Smooth muscle cell of the brain vasculature (primary cell): ENCODE results near the gene TRPM8.
A peak's percentile ranks its signal among the peaks of the same experiment; 100 is the strongest.

Source experiments
- DNase-seq: peaks from one replicate; pipeline ENCODE4 v3.0.0-alpha.2; 2012; ENCODE audit warnings: low read depth, low spot score

Gene TRPM8

DNA sequence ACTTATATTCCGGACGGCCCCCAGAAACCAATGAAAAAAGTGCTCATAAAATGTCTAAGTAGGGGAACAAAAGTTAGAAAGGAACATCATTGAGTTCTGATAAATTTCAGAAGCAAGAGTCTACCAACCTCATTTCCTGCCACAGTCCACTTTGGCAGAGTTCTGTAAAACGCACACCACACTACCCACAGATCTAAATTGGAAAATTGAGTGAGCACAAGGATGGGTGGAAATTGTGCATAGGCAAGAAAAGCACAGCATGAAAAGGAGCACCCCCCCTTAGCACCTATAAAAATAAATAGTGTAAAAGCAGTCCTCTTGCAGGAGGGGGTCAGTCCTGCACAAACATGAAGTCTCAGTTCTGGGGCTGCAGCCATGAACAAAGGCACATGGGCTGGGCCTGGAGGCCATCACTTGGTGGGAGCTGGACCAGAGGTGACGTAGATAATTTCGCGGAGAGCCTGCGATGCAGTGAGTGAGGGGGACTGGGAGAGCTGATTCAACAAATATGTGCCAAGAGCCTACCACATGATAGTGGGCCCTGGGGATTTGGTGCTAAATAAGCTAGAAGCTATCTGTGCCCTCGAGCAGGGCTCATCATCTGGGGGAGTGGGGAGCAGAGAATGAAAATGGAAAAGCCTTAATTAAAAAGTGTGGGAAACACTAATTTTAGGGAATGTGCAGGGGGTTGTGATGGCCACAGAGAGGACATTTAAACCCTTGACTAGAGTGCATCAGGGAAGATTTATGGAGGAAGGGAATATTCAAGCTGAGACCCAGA lies 84.4 kb downstream of the TRPM8 start:
- DNase-seq: no peak

DNA sequence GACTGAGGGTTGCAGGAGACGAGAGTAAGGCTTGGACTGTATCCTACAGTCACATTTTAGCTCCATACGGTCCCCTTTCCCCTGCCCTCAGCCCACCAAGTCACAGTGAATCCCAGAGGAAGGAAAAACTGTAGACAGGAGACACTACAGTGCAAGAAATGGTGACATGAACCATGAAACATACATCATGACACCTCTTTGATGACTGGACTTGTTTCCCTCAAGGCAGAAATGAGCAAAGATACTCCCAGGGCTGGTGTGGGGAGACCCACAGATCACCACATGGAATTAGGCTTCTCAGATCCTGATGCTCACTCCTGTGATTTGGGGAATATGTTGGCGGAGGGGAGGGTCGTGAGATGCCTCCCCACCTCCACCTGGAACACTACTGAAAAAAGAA lies 85.1 kb downstream of the TRPM8 start:
- DNase-seq: no peak

DNA sequence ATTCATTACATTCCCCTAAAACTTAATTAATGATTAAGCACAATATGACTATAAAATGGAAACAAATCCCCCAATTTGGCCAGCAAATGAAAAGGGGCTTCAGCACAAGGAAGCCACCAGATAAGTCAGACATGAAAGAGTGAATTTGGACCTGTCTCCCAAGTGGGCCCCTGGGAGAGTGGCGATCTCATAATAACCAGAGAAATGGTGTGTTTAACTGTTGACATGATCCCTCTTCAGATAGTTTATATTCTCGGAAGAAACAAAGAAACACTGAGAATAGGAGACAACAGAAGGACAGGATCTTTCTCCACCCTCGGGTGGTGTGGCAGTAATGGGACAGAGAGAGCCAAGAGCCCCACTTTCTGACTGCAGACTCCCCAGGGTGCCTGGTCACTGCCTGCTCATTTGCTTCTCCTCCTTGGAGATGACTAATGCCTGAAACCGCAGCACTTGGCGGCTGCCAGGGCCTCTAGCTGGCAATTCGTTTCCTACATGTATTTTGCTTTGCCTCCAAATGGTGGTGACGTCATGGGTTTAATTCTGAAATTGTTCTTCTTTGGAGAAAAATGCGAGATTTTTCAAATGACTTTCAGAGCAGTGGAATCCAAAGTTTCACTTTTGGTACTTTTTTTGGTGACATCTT lies 86.9 kb downstream of the TRPM8 start:
- peak; percentile 75 for DNase-seq

DNA sequence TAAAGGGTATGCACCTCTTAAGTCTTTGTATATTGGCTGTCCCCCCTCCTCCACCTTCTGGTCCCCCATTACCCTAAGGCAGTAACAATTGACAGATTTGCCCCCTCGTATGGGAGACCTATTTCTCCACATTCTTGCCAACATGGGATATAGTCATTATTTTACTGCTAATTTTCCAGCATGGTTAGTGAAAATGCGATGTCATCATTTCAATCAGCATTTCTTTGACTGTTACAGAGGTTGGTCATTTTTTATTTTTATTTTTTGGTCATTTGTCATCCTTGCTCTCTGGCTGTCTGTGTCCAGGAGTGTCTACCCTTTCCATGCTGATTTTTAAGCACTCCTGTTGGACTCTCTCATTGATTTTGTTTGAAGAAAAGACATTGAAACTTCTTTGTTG lies 88.0 kb downstream of the TRPM8 start:
- DNase-seq: no peak

GRCh38 chr2:234006501-234006900 lies 89.3 kb downstream of the TRPM8 start:
- DNase-seq: no peak

GRCh38 chr2:234014427-234014826 lies 97.3 kb downstream of the TRPM8 start:
- DNase-seq: no peak

GRCh38 chr2:234015861-234016260 lies 98.7 kb downstream of the TRPM8 start:
- no peak for DNase-seq

DNA sequence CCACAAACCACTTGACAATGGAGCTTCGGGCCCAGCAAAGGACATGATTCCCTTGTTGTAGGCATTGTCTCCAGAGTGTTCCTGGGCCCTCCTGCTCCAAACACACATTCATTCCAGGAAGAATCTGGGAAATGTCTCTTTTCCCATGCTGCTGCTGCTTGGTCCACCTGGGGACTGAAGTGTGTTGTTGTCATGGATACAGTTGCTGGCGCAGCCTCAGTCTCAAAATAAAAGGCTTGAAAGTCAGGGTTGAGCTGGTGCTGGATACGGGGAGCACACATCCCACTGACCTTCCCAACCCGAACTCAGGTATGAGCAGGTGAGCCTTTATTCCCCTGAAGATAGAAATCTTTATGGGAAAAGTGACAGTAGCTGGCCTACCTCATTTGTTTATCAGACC lies 102.7 kb downstream of the TRPM8 start:
- DNase-seq: no peak

- DNase-seq: no peak
Measured at GRCh38 chr2:234020332-234020731, 103.2 kb downstream of the TRPM8 start.

GRCh38 chr2:234022424-234022823 lies 105.3 kb downstream of the TRPM8 start:
- DNase-seq: no peak

DNA sequence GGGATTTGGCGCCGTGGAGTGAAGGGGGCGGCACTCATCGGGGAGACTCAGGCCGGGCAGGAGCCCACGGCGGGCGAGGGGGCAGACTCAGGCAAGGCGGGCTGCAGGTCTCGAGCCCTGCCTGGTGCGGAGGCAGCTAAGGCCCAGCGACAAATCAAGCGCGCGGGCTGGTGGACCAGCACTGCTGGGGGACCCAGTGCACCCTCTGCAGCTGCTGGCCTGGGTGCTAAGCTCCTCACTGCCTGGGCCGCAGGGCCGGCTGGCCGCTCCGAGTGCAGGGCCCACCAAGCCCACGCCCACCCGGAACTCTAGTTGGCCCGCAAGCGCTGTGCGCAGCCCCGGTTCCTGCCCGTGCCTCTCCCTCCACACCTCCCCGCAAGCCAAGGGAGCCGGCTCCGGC lies 107.1 kb downstream of the TRPM8 start:
- DNase-seq: no peak

DNA sequence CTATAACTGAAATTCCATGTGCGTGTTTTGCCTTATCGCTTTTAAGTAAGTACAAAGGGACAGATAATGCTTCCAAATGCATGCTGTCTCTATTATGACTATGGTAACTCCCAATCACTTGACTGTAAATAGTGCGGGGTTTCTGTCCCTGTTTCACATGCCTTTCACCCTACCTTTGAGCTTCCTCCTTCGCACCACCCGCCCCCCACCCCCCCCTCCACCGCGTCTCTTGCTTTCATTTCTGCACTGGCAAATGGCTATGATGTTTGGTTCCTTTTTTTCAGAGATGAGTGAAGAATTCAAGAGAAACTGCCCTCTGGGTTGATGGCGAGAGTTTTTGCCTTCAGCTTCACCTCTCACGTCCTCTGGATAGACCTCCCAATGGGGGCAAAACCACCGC lies 108.3 kb downstream of the TRPM8 start:
- DNase-seq: no peak

- no peak for DNase-seq
Measured at GRCh38 chr2:234025891-234026401, 108.8 kb downstream of the TRPM8 start.

GRCh38 chr2:234026693-234027254 lies 109.6 kb downstream of the TRPM8 start:
- DNase-seq: no peak

DNA sequence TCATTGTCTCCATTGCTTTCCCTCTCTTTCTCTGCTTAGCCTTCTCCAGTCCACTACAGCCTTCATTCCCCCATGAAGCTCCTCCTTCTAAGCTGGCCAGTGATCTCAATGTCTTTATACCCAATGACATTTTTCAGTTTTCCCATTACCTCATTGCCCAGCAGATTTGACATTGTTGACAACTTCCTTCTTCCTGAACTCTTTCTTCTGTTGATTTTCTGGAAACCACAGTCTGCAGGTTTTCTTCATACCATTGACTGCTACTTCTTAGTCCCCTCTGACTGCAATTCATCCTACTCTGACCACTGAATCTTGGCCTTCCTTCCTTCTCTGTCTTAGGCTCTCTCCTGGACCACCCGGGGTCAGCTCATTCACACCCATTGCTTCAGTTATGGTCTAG lies 110.5 kb downstream of the TRPM8 start:
- no peak for DNase-seq

GRCh38 chr2:234029150-234029733 lies 112.1 kb downstream of the TRPM8 start:
- no peak for DNase-seq

DNA sequence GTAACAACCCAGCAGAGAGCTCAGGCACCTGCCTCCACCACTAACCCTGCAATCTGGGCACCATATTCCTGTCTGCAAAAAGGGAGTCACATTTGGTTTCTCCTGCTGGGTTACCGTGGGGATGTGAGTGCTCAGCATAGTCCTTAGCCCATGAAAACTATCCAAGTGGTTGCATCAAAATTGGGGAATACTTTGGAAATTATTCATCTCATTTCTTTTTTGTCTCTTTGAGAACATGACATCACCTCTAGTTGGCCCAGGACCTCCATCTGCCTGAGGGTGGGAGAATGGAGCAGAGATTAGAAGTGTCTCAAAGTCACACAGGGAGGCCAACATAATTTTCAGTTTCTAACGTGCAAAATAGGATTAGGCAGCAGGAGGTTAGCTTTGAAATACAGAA lies 114.0 kb downstream of the TRPM8 start:
- DNase-seq: no peak

- peak; percentile 62 for DNase-seq
Measured at GRCh38 chr2:234032279-234032856, 115.2 kb downstream of the TRPM8 start.

DNA sequence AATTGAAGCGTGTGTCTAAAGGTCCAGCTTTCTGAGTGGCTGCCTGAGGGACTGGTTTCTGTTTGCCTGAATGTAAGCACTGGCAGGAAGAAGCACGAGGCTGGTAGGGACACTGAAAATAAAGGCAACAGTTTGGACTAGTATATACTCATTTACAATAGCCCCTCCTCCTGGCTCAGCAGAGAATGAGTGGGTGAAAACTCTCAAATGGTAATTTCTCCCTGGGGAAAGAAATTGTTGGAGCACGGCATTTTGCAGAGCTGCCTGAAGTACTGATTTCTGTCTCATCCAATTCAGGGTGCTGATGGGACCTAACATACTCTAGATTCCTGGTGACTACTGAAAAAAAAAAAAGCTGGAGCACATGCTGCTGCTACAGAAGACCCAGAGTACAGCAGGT lies 116.0 kb downstream of the TRPM8 start:
- DNase-seq: no peak

GRCh38 chr2:234033885-234034284 lies 116.7 kb downstream of the TRPM8 start:
- no peak for DNase-seq

- no peak for DNase-seq
Measured at GRCh38 chr2:234038076-234038802, 121.1 kb downstream of the TRPM8 start.
